Upper lobe of right lung (tissue), 1 donor: ENCODE measurements around the gene PALM3. TPM values are rescaled to one million over a fixed set of nuclear protein-coding genes. Genes with fewer than 3 reads are reported as not detected.

Experiments
- ATAC-seq: fragments of 200-7000 bp; cut with Tn5 transposase; one replicate; pipeline ENCODE4 v1.9.1; 2020; ENCODE audit warnings: mild to moderate bottlenecking, moderate library complexity
- DNase-seq: peaks from one replicate; pipeline ENCODE4 v3.0.0-alpha.2; 2020
- H3K27ac ChIP-seq: fragments of 200-600 bp; one replicate; pipeline ENCODE4 v1.8.0; 2022
- H3K27me3 ChIP-seq: fragments of 200-600 bp; one replicate; pipeline ENCODE4 v1.8.0; 2022; ENCODE audit warnings: mild to moderate bottlenecking
- H3K36me3 ChIP-seq: fragments of 200-600 bp; one replicate; pipeline ENCODE4 v1.8.0; 2022
- H3K4me1 ChIP-seq: fragments of 200-600 bp; one replicate; pipeline ENCODE4 v1.8.0; 2022
- H3K4me3 ChIP-seq: fragments of 200-600 bp; one replicate; pipeline ENCODE4 v1.8.0; 2022; ENCODE audit warnings: mild to moderate bottlenecking
- H3K9me3 ChIP-seq: fragments of 200-600 bp; one replicate; pipeline ENCODE4 v1.8.0; 2022
- intact Hi-C: fragments of 100-400 bp; cut with DNase I; formaldehyde crosslinking; loops from one replicate; pipeline ENCODE4 v1.11.0; 2022
- total RNA-seq: library from RNA; stranded (reverse); fragmentation: NEBNext Ultra II Directional; extraction: Animal tissue kit (Norgen Biotek cat#: 25700); gene quantifications from one replicate; pipeline ENCODE4 v1.2.1, GENCODE V29; 2021
- TF ChIP-seq, protein P1 (sequence below): fragments of 200-600 bp; IDR thresholded peaks from one replicate; pipeline ENCODE4 v1.8.0; 2022; ENCODE audit warnings: antibody characterized with exemption
- donor health status: DM: no; HTN: yes; CAD: no; lungs with severe emphysema.

Gene PALM3
- total RNA-seq, 1 donor from 2014 or later = 10.0 TPM

GRCh38 chr19:14078411-14078810 lies 16.5 kb upstream of the PALM3 start:
- H3K27me3 ChIP-seq = no peaks in the 10 kb centered on the region
- TF ChIP-seq, protein P1, sequence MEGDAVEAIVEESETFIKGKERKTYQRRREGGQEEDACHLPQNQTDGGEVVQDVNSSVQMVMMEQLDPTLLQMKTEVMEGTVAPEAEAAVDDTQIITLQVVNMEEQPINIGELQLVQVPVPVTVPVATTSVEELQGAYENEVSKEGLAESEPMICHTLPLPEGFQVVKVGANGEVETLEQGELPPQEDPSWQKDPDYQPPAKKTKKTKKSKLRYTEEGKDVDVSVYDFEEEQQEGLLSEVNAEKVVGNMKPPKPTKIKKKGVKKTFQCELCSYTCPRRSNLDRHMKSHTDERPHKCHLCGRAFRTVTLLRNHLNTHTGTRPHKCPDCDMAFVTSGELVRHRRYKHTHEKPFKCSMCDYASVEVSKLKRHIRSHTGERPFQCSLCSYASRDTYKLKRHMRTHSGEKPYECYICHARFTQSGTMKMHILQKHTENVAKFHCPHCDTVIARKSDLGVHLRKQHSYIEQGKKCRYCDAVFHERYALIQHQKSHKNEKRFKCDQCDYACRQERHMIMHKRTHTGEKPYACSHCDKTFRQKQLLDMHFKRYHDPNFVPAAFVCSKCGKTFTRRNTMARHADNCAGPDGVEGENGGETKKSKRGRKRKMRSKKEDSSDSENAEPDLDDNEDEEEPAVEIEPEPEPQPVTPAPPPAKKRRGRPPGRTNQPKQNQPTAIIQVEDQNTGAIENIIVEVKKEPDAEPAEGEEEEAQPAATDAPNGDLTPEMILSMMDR = no peak
- H3K27ac ChIP-seq = no peak overlapping the region
- H3K9me3 ChIP-seq = no peaks in the 10 kb centered on the region
- intact Hi-C loops = no loop called here
- H3K36me3 ChIP-seq = no peaks in the 10 kb centered on the region
- no peak overlapping the region for H3K4me3 ChIP-seq
- peaks cover 23% of the 10 kb centered on the region for H3K4me1 ChIP-seq
- ATAC-seq (no peak), DNase-seq (no peak)

DNA sequence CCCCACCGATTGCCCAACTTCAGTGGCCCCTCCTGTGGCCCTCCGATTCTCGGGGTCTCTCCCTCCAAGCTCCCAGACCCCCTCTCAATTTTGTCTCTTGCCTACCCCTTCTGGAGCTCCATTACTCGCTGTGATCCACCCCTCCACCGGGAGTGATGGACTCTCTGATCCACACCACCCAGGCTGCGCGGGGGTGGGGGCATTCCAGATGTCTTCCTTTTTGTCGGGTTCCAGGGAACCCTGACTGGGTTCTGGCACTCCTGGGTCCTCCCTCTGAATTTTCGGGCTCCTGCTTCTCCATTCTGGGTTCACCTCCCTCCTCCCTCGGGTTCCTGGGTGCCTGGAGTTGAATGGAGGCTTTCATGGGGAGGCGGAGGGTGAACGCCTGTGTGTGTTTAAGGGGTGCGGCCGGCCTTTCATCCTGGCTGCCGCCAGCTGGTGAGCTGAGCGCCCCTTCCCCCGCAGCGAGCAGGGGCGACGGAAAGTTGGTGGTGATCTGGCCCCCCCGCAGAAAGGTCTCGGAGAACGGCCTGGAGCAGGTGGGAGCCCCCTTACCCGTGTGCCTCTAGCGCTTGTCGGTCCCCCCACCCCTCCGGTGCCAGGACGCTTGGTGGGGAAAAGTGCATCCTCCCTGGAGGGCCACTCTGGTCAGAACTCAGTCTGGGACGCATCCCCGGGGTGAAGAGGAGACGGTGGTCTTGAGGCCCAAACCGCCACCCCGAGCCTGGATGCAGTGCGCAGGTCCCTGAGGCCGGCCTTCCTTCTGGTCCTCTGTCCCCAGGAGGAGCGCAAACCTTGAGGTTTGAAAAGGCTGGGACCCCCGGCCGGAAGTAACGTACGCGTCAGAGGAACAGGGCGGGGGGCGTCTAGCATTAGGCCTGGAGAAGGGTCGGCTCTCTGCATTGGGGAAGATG lies 12.3 kb upstream of the PALM3 start:
- intact Hi-C loops = no loop called here

GRCh38 chr19:14073261-14073924 lies 11.5 kb upstream of the PALM3 start:
- DNase-seq (peak; percentile 90), ATAC-seq (peak; percentile 72)
- H3K36me3 ChIP-seq = no peaks in the 10 kb centered on the region
- H3K27me3 ChIP-seq = no peaks in the 10 kb centered on the region
- peak overlapping the region; percentile 89 for H3K27ac ChIP-seq
- intact Hi-C loops = no loop called here
- TF ChIP-seq, protein P1 = no peak
- H3K4me1 ChIP-seq = peaks cover 24% of the 10 kb centered on the region
- H3K4me3 ChIP-seq = peak overlapping the region; percentile 77
- H3K9me3 ChIP-seq = no peaks in the 10 kb centered on the region

More for the DNA sequence above, 12.3 kb upstream of the PALM3 start:
- H3K27ac ChIP-seq = peak overlapping the region; percentile 89
- peaks cover 24% of the 10 kb centered on the region for H3K4me1 ChIP-seq
- no peaks in the 10 kb centered on the region for H3K27me3 ChIP-seq
- TF ChIP-seq, protein P1 = no peak
- no peaks in the 10 kb centered on the region for H3K9me3 ChIP-seq
- DNase-seq (peak; percentile 69), ATAC-seq (no peak)
- H3K36me3 ChIP-seq = no peaks in the 10 kb centered on the region
- H3K4me3 ChIP-seq = peak overlapping the region; percentile 77

GRCh38 chr19:14072535-14073260 lies 10.8 kb upstream of the PALM3 start, which contains the start of gene MISP3:
TSS of gene MISP3 (plus strand) at chr19:14072786. CDS start at chr19:14073310, 524 bp downstream.
- Histone ChIP-seq H3K9me3 (no peaks in the 10 kb centered on the region), H3K27ac (peak within 1 kb of the TSS; percentile 89), H3K36me3 (no peaks in the 10 kb centered on the region), H3K27me3 (no peaks in the 10 kb centered on the region), H3K4me1 (peaks cover 24% of the 10 kb centered on the region), H3K4me3 (peak within 1 kb of the TSS; percentile 77)
- TF ChIP-seq, protein P1 = no peak
- DNase-seq (peak; percentile 91), ATAC-seq (peak; percentile 73)
- intact Hi-C loops = no loop called here

DNA sequence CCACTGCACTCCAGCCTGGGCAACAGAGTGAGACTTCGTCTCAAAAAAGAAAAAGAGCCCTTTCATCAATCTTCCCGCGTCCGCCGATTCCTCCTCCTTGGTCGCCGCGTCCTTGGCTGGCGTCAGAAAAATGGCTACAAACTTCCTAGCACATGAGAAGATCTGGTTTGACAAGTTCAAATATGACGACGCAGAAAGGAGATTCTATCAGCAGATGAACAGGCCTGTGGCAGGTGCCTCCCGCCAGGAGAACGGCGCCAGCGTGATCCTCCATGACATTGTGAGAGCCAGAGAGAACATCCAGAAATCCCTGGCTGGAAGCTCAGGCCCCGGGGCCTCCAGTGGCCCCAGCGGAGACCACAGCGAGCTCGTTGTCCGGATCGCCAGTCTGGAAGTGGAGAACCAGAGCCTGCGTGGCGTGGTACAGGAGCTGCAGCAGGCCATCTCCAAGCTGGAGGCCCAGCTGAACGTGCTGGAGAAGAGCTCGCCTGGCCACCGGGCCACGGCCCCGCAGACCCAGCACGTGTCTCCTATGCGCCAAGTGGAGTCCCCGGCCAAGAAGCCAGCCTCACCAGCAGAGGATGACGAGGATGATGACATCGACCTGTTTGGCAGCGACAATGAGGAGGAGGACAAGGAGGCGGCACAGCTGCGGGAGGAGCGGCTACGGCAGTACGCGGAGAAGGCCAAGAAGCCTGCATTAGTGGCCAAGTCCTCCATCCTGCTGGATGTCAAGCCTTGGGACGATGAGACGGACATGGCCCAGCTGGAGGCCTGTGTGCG lies 8.6 kb upstream of the PALM3 start:
- ATAC-seq (no peak), DNase-seq (no peak)
- Histone ChIP-seq H3K4me1 (peaks cover 22% of the 10 kb centered on the region), H3K9me3 (no peaks in the 10 kb centered on the region), H3K4me3 (no peak overlapping the region), H3K27me3 (no peaks in the 10 kb centered on the region), H3K36me3 (no peaks in the 10 kb centered on the region), H3K27ac (no peak overlapping the region)
- TF ChIP-seq, protein P1 = no peak
- intact Hi-C loops = no loop called here
